HFFc6 (cell line): ENCODE measurements around the gene FHIT. TPM values are rescaled to one million over a fixed set of nuclear protein-coding genes. Genes with fewer than 3 reads are reported as not detected.
"Not testable (repeated sequence)": the region's sequence is repeated elsewhere in the genome, so short reads cannot be mapped to it uniquely, and the experiment has no call there.

Source experiments
- DNase-seq: peaks from one replicate; pipeline ENCODE4 v3.0.0-alpha.2; 2018
- H3K27ac Mint-ChIP-seq: 2 replicates; pipeline ENCODE4 v1.8.0; 2020; ENCODE audit warnings: mild to moderate bottlenecking, mixed read lengths
- H3K27me3 Mint-ChIP-seq: 2 replicates; pipeline ENCODE4 v1.8.0; 2021; ENCODE audit warnings: mild to moderate bottlenecking, moderate library complexity, mixed read lengths; ENCODE audit not compliant: insufficient read depth
- H3K36me3 Mint-ChIP-seq: 2 replicates; pipeline ENCODE4 v1.8.0; 2021; ENCODE audit warnings: low read depth, mixed read lengths
- H3K4me1 Mint-ChIP-seq: 2 replicates; pipeline ENCODE4 v1.8.0; 2020; ENCODE audit warnings: low read depth, mixed read lengths
- H3K4me3 Mint-ChIP-seq: 2 replicates; pipeline ENCODE4 v1.8.0; 2020; ENCODE audit warnings: mild to moderate bottlenecking, moderate library complexity, mixed read lengths
- H3K9me3 Mint-ChIP-seq: 2 replicates; pipeline ENCODE4 v1.8.0; 2020; ENCODE audit warnings: mild to moderate bottlenecking, mixed read lengths
- CTCF ChIP-seq: fragments of 200-600 bp; sonication (generic); IDR thresholded peaks from 2 replicates; pipeline ENCODE4 v1.5.0; 2021; ENCODE audit warnings: antibody characterized with exemption, mild to moderate bottlenecking
- total RNA-seq, 6 experiments: library from RNA; stranded (reverse); fragmentation: NEBNext Ultra II Directional; extraction: Animal tissue kit (Norgen Biotek cat#: 25700); gene quantifications; 2 replicates in 1 of 6; 3 replicates in 5 of 6; pipeline ENCODE4 v1.2.3, GENCODE V29; 2021

FHIT gene
- total RNA-seq, 6 experiments from 2014 or later, result 0.33 to 0.38 TPM; not detected in 4

GRCh38 chr3:60890226-60890625 is 361.0 kb downstream of the FHIT start:
- Mint-ChIP-seq H3K4me1 (no peaks in the 10 kb centered on the region), H3K4me3 (no peak overlapping the region), H3K9me3 (peaks cover 3% of the 10 kb centered on the region; the same call in 1 of the 2 replicates), H3K27me3 (no peaks in the 10 kb centered on the region; the same call in 1 of the 2 replicates), H3K27ac (no peak overlapping the region), H3K36me3 (no peaks in the 10 kb centered on the region)
- TF ChIP-seq CTCF, result no peak
- no peak for DNase-seq

- not testable (repeated sequence) for H3K27me3 Mint-ChIP-seq, DNase-seq, H3K4me1 Mint-ChIP-seq, H3K9me3 Mint-ChIP-seq, H3K27ac Mint-ChIP-seq, H3K4me3 Mint-ChIP-seq, H3K36me3 Mint-ChIP-seq
Measured at GRCh38 chr3:60888952-60889351, 362.3 kb downstream of the FHIT start.

- Mint-ChIP-seq H3K9me3 (peaks cover 8% of the 10 kb centered on the region; the same call in 1 of the 2 replicates), H3K4me1 (no peaks in the 10 kb centered on the region), H3K27ac (no peak overlapping the region), H3K4me3 (no peak overlapping the region), H3K36me3 (no peaks in the 10 kb centered on the region), H3K27me3 (no peaks in the 10 kb centered on the region; the same call in 1 of the 2 replicates)
- DNase-seq, result no peak
- TF ChIP-seq CTCF, result no peak
Measured at GRCh38 chr3:60887574-60887973, 363.7 kb downstream of the FHIT start.

GRCh38 chr3:60886518-60886917 is 364.7 kb downstream of the FHIT start:
- TF ChIP-seq CTCF, result no peak
- no peaks in the 10 kb centered on the region; the same call in 1 of the 2 replicates for H3K27me3 Mint-ChIP-seq
- peaks cover 14% of the 10 kb centered on the region; the same call in 1 of the 2 replicates for H3K9me3 Mint-ChIP-seq
- H3K36me3 Mint-ChIP-seq, result no peaks in the 10 kb centered on the region
- no peak overlapping the region for H3K4me3 Mint-ChIP-seq
- DNase-seq, result no peak
- no peaks in the 10 kb centered on the region for H3K4me1 Mint-ChIP-seq
- no peak overlapping the region for H3K27ac Mint-ChIP-seq

- H3K4me3 Mint-ChIP-seq, result no peak overlapping the region
- no peak for DNase-seq
- H3K27me3 Mint-ChIP-seq, result no peaks in the 10 kb centered on the region
- no peak for TF ChIP-seq CTCF
- peaks cover 17% of the 10 kb centered on the region; the same call in 1 of the 2 replicates for H3K9me3 Mint-ChIP-seq
- H3K27ac Mint-ChIP-seq, result no peak overlapping the region
- no peaks in the 10 kb centered on the region for H3K4me1 Mint-ChIP-seq
- peaks cover 4% of the 10 kb centered on the region; the same call in 1 of the 2 replicates for H3K36me3 Mint-ChIP-seq
Measured at GRCh38 chr3:60884005-60884404, 367.2 kb downstream of the FHIT start.

GRCh38 chr3:60877188-60877587 is 374.1 kb downstream of the FHIT start:
- no peak overlapping the region for H3K4me3 Mint-ChIP-seq
- no peaks in the 10 kb centered on the region for H3K4me1 Mint-ChIP-seq

More at GRCh38 chr3:60877188-60877587, 374.1 kb downstream of the FHIT start:
- Mint-ChIP-seq H3K27ac (no peak overlapping the region), H3K27me3 (no peaks in the 10 kb centered on the region; the same call in 1 of the 2 replicates), H3K36me3 (peaks cover 4% of the 10 kb centered on the region; the same call in 1 of the 2 replicates), H3K9me3 (peaks cover 11% of the 10 kb centered on the region; the same call in 1 of the 2 replicates)
- DNase-seq, result no peak
- no peak for TF ChIP-seq CTCF
